ENCODE data around the gene CCDC24. TPM values are rescaled to one million over a fixed set of nuclear protein-coding genes. Genes with fewer than 3 reads are reported as not detected.

The CCDC24 gene
- total RNA-seq, 3 donors from 2014 or later (not counting 1 experiment from before 2014, with no cell fraction given): 3.8 to 5.2 (median 3.9) TPM

DNA sequence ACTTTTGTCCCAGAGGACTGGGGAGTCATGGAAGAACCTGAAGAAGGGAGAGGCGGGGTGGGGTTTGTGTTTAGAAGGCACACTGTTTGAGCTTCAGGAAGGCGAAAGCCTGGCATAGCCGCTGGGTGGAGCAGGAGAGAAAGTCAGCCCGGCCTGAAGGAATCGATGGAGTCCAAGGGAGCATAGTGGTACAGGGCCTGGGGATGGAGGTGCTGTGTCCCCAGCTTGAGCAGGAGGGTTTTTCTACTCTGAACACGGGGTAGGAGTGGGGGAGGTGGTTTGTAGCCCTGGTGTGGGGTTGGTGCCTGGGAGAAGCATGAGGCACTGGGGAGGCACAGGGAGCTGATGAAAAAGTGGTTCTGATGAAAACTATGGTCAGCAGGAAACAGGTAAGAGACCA, 4.7 kb upstream of the CCDC24 start:
- no peak overlapping the region for H3K4me3 ChIP-seq (ENCODE audit: low read length)
- WGBS (ENCODE audit: insufficient coverage): 90% methylated on average over 6 of the region's 6 CpGs
- no peaks in the 10 kb centered on the region for H3K36me3 Mint-ChIP-seq
- H3K9me3 Mint-ChIP-seq: no peaks in the 10 kb centered on the region
- no peaks in the 10 kb centered on the region for H3K36me3 ChIP-seq (ENCODE audit: control insufficient read depth, insufficient read depth, low read length)
- peaks cover 0 to 19% of the 10 kb centered on the region in 2 donors for H3K4me1 Mint-ChIP-seq
- no peaks in the 10 kb centered on the region for H3K27me3 Mint-ChIP-seq (ENCODE audit: low read depth in 2 of 2)
- no peaks in the 10 kb centered on the region for H3K9me3 ChIP-seq (ENCODE audit: control insufficient read depth, insufficient read depth, low read length)
- no peak overlapping the region for H3K27ac ChIP-seq (ENCODE audit: low read length)
- H3K27ac Mint-ChIP-seq: no peak overlapping the region
- DNase-seq (no peak), ATAC-seq (no peak)
- intact Hi-C loops (cut with micrococcal nuclease): no loop called here
- no peak overlapping the region for H3K4me3 Mint-ChIP-seq
- H3K27me3 ChIP-seq (ENCODE audit: control insufficient read depth, insufficient read depth, low read length): no peaks in the 10 kb centered on the region
- TF ChIP-seq CTCF (IDR thresholded peaks at IDR 0.05): no peak
- peaks cover 9% of the 10 kb centered on the region for H3K4me1 ChIP-seq (ENCODE audit: control insufficient read depth, insufficient read depth, low read length)

DNA sequence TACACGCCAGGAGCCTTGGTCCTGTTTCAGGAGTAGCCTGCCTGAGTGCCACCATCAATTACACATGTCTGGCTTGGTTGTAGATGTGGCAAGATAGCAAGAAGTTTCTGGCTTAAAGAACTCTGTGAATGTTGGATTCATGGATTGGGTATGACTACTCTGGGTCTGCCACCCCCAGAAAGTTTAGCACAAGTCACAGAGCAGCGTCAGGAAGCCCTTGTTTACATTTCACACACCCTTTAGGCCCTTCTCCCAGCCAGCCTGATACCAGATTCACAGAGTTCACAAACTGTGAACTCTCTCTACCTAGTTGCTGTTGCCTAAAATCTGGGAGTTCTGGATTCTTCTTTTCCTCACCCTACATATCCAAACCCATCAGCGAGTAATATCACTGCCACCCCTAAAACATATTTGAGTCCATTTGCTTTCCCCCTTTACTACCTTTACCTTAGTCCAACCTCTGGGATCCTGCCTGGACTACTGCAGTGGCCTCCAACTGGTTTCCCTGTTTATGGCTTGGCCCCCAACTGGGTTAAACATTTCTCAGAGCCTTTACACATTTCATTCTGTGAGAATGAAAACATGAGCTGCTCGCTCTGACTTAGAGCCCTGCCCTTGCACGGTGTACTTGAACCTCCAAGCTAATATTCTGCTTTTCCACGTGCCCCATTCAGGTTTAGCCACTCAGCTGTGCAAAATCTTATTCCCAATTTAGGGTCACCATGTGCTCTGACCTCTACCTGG, 4.1 kb upstream of the CCDC24 start:
- no peaks in the 10 kb centered on the region for H3K36me3 Mint-ChIP-seq
- H3K4me1 ChIP-seq (ENCODE audit: control insufficient read depth, insufficient read depth, low read length): peaks cover 15% of the 10 kb centered on the region
- H3K27me3 ChIP-seq (ENCODE audit: control insufficient read depth, insufficient read depth, low read length): no peaks in the 10 kb centered on the region
- no peaks in the 10 kb centered on the region for H3K9me3 ChIP-seq (ENCODE audit: control insufficient read depth, insufficient read depth, low read length)
- DNase-seq: no peak
- no peak for TF ChIP-seq CTCF (IDR thresholded peaks at IDR 0.05)
- no peak overlapping the region for H3K4me3 Mint-ChIP-seq
- H3K4me3 ChIP-seq (ENCODE audit: low read length): no peak overlapping the region
- H3K27ac ChIP-seq (ENCODE audit: low read length): no peak overlapping the region
- no peaks in the 10 kb centered on the region for H3K27me3 Mint-ChIP-seq (ENCODE audit: low read depth in 2 of 2)
- H3K9me3 Mint-ChIP-seq: no peaks in the 10 kb centered on the region
- WGBS (ENCODE audit: insufficient coverage): 93% methylated on average over 6 of the region's 6 CpGs
- H3K4me1 Mint-ChIP-seq: peaks cover 3 to 25% of the 10 kb centered on the region in 2 donors
- intact Hi-C loops (cut with micrococcal nuclease): no loop called here
- ATAC-seq: no peak
- H3K27ac Mint-ChIP-seq: no peak overlapping the region
- no peaks in the 10 kb centered on the region for H3K36me3 ChIP-seq (ENCODE audit: control insufficient read depth, insufficient read depth, low read length)

DNA sequence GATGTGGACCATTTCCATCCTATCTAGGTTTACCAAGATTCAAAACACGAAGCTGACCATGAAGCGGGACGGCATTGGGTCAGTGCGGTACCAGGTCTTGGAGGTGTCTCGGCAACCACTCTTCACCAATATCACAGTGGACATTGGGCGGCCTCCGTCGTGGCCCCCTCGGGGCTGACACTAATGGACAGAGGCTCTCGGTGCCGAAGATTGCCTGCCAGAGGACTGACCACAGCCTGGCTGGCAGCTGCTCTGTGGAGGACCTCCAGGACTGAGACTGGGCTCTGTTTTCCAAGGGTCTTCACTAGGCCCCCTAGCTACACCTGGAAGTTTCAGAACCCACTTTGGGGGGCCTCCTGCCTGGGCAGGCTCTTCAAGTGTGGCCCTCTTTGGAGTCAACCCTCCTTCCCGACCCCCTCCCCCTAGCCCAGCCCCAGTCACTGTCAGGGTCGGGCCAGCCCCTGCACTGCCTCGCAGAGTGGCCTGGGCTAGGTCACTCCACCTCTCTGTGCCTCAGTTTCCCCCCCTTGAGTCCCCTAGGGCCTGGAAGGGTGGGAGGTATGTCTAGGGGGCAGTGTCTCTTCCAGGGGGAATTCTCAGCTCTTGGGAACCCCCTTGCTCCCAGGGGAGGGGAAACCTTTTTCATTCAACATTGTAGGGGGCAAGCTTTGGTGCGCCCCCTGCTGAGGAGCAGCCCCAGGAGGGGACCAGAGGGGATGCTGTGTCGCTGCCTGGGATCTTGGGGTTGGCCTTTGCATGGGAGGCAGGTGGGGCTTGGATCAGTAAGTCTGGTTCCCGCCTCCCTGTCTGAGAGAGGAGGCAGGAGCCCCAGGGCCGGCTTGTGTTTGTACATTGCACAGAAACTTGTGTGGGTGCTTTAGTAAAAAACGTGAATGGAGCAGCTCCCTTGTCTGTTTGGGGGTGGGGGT, 864 bp upstream of the CCDC24 start:
- no peaks in the 10 kb centered on the region for H3K9me3 ChIP-seq (ENCODE audit: control insufficient read depth, insufficient read depth, low read length)
- H3K4me3 ChIP-seq (ENCODE audit: low read length): peak overlapping the region; percentile 74
- Mint-ChIP-seq H3K36me3 (no peaks in the 10 kb centered on the region), H3K27ac (peak overlapping the region in 1 of 2 donors; percentile 37), H3K9me3 (no peaks in the 10 kb centered on the region), H3K4me1 (peaks cover 4 to 19% of the 10 kb centered on the region in 2 donors), H3K27me3 (ENCODE audit: low read depth in 2 of 2) (no peaks in the 10 kb centered on the region), H3K4me3 (peak overlapping the region; percentile 93)
- H3K4me1 ChIP-seq (ENCODE audit: control insufficient read depth, insufficient read depth, low read length): peaks cover 16% of the 10 kb centered on the region
- H3K27me3 ChIP-seq (ENCODE audit: control insufficient read depth, insufficient read depth, low read length): no peaks in the 10 kb centered on the region
- intact Hi-C loops (cut with micrococcal nuclease): loop anchor here (1.0 kb wide), 2 partner anchors 16 to 40 kb away; partner anchors contain the start of gene ATP6V0B
- WGBS (ENCODE audit: insufficient coverage): 76% methylated on average over 18 of the region's 19 CpGs
- no peak for TF ChIP-seq CTCF (IDR thresholded peaks at IDR 0.05)
- DNase-seq (no peak), ATAC-seq (no peak)
- no peaks in the 10 kb centered on the region for H3K36me3 ChIP-seq (ENCODE audit: control insufficient read depth, insufficient read depth, low read length)
- no peak overlapping the region for H3K27ac ChIP-seq (ENCODE audit: low read length)
